LNCaP clone FGC (cell line): ENCODE data around the gene ATAD3B.
"Not testable (repeated sequence)": the region's sequence is repeated elsewhere in the genome, so short reads cannot be mapped to it uniquely, and the experiment has no call there.

ENCODE experiments used
- DNase-seq: peaks from one replicate; pipeline ENCODE4 v3.0.0-alpha.2; 2011; ENCODE audit warnings: low read depth
- H3K4me3 ChIP-seq: 2 replicates; pipeline ENCODE4 v1.5.1; 2011; ENCODE audit warnings: mild to moderate bottlenecking, low read depth, low read length, control low read depth
- CTCF ChIP-seq: IDR thresholded peaks from 2 replicates; pipeline ENCODE4 v1.5.1; 2012; ENCODE audit warnings: mild to moderate bottlenecking; ENCODE audit not compliant: control insufficient read depth, insufficient read depth; ENCODE audit errors: extremely low read depth

ATAD3B gene

GRCh38 chr1:1442069-1442770 lies 29.3 kb upstream of the ATAD3B start:
- H3K4me3 ChIP-seq = no peak overlapping the region

GRCh38 chr1:1446631-1447030 lies 24.9 kb upstream of the ATAD3B start:
- DNase-seq = not testable (repeated sequence)

More at GRCh38 chr1:1442069-1442770, 29.3 kb upstream of the ATAD3B start:
- no peak for TF ChIP-seq CTCF
- DNase-seq = no peak

GRCh38 chr1:1449099-1449739 lies 22.3 kb upstream of the ATAD3B start, which contains the start of gene ATAD3C:
Gene ATAD3C, plus strand, starts transcription at chr1:1449689. Its CDS starts 995 bp downstream, at chr1:1450684.
- no peak for TF ChIP-seq CTCF
- H3K4me3 ChIP-seq = no peak within 1 kb of the TSS
- no peak for DNase-seq

More at GRCh38 chr1:1446631-1447030, 24.9 kb upstream of the ATAD3B start:
- H3K4me3 ChIP-seq = not testable (repeated sequence)

DNA sequence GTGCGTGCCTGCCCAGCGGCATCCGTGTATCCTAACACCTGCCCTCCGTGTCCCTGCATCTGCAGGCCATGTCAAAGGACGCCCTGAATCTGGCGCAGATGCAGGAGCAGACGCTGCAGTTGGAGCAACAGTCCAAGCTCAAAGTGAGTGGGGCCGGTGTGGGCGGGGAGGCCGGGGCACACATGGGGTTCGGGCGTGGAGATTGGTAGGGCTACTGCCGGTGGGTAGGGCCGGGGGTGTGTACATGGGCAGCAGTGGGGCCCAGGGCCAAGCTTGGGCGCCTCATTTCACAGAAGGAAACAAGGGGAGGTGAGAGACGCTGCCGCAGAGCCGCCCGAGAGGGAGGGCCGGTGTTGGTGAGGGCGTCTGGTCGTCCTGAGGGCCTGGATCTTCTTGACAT lies 20.9 kb upstream of the ATAD3B start:
- DNase-seq, H3K4me3 ChIP-seq: not testable (repeated sequence)

DNA sequence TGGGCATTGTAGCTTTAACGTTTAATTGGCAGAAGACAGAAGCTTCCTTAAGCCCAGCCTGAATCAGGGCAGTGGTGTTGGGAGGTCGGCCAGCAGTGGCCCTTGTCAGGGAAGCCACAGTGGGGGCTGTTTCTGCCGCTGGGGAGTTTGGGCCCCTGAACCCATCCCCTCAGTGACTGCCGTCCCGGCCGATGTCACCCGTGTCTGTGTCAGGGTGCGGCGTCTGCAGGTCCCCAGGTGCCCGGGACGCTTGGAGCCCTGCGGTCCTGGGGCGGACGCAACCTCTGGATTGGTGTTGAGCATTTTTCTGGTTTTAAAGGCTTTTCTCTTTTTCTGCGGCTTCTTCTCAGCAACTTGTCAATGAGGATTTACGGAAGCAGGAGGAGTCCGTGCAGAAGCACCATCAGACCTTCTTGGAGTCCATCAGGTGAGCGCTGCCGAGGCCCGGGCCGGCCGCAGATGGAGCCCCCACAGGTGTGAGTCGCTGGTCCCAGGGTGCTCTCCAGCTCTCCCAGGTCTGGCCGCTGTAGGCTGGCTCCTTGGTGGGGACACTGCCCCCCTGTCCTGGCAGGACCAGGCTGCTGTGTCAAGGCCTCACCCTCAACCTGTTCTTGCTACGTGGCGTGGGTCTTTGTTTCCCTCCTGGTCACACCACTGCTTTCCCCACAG lies 19.7 kb upstream of the ATAD3B start:
- no peak overlapping the region for H3K4me3 ChIP-seq
- no peak for TF ChIP-seq CTCF
- no peak for DNase-seq

GRCh38 chr1:1452365-1452739 lies 19.2 kb upstream of the ATAD3B start:
- not testable (repeated sequence) for H3K4me3 ChIP-seq, DNase-seq

- no peak for DNase-seq
- TF ChIP-seq CTCF = no peak
- no peak overlapping the region for H3K4me3 ChIP-seq
Observed at GRCh38 chr1:1452882-1453281, 18.7 kb upstream of the ATAD3B start.

DNA sequence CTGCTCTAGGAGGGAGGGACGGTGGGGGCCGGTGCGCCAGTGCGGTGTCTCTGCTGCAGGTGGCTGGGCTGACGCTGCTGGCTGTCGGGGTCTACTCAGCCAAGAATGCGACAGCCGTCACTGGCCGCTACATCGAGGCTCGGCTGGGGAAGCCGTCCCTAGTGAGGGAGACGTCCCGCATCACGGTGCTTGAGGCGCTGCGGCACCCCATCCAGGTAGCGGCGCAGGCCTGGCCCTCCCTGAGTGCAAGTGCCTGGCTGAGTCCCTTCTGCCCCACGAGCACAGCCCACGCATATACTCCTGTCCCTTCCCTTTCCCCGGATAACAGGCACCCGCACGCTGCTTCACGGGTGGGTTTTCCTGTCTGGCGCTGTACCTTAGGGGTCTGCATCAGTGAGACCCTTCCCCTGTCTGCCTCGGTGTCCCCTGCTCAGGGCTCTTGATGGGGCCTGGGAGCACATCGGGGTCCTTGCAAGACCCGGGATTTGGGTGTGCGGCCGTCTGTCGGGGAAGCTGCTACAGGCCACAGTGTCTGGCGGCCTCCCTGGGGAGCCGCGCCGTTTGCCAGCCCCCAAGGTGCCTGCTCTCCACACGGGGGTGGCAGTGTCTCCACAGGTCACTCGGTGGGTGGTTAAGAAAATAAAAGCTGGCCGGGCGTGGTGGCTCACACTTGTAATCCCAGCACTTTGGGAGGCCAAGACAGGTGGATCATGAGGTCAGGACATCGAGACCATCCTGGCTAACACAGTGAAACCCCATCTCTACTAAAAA lies 17.1 kb upstream of the ATAD3B start:
- not testable (repeated sequence) for H3K4me3 ChIP-seq, DNase-seq
